Ectodermal cell (in vitro differentiated cells): ENCODE results near the gene PKDCC.
A peak's percentile ranks its signal among the peaks of the same experiment; 100 is the strongest.

Experiments used
- H3K27ac ChIP-seq: 2 replicates; pipeline ENCODE4 v1.7.0; 2013; ENCODE audit warnings: mild to moderate bottlenecking, low read depth, low read length; ENCODE audit not compliant: insufficient read depth, poor library complexity, severe bottlenecking
- H3K27me3 ChIP-seq: 2 replicates; pipeline ENCODE4 v1.7.0; 2013; ENCODE audit warnings: mild to moderate bottlenecking, low read length; ENCODE audit not compliant: insufficient read depth, control insufficient read depth, poor library complexity, severe bottlenecking
- H3K36me3 ChIP-seq: one replicate; pipeline ENCODE4 v1.7.0; 2013; ENCODE audit warnings: low read length; ENCODE audit not compliant: control insufficient read depth, insufficient read depth
- H3K4me1 ChIP-seq: one replicate; pipeline ENCODE4 v1.7.0; 2013; ENCODE audit warnings: low read length; ENCODE audit not compliant: control insufficient read depth, insufficient read depth
- H3K4me3 ChIP-seq: 2 replicates; pipeline ENCODE4 v1.7.0; 2013; ENCODE audit warnings: low read depth, low read length, control low read depth; ENCODE audit not compliant: insufficient read depth
- H3K9me3 ChIP-seq: 2 replicates; pipeline ENCODE4 v1.7.0; 2013; ENCODE audit warnings: mild to moderate bottlenecking, low read length, moderate library complexity; ENCODE audit not compliant: control insufficient read depth
- WGBS, 2 experiments: methylation state at CpG; one replicate each; pipeline ENCODE4 v1.1.7; 2013; ENCODE audit warnings: missing lambda C conversion rate in 2 of 2; 5-methylcytosine and 5-hydroxymethylcytosine counted together

The PKDCC gene

GRCh38 chr2:42049221-42050009 is 1.6 kb downstream of the PKDCC start:
- no peaks in the 10 kb centered on the region for H3K9me3 ChIP-seq
- H3K4me3 ChIP-seq, result peak overlapping the region; percentile 48
- peaks cover 3% of the 10 kb centered on the region for H3K36me3 ChIP-seq
- H3K4me1 ChIP-seq, result peaks cover 64% of the 10 kb centered on the region
- no peaks in the 10 kb centered on the region for H3K27me3 ChIP-seq
- H3K27ac ChIP-seq, result no peak overlapping the region
- WGBS, 2 experiments, result 43 to 45% methylated on average over 11 of the region's 11 CpGs

GRCh38 chr2:42050010-42050702 is 2.3 kb downstream of the PKDCC start:
- no peaks in the 10 kb centered on the region for H3K9me3 ChIP-seq
- H3K4me3 ChIP-seq, result peak overlapping the region; percentile 48
- H3K27me3 ChIP-seq, result no peaks in the 10 kb centered on the region
- peaks cover 3% of the 10 kb centered on the region for H3K36me3 ChIP-seq
- H3K4me1 ChIP-seq, result peaks cover 60% of the 10 kb centered on the region
- 35 to 40% methylated on average over 14 of the region's 14 CpGs for WGBS, 2 experiments
- peak overlapping the region; percentile 20 for H3K27ac ChIP-seq

- whole genome bisulfite sequencing, 2 experiments, result 33 to 41% methylated on average over 7 to 8 of the region's 8 CpGs
- H3K27ac ChIP-seq, result peak overlapping the region; percentile 38
- peaks cover 52% of the 10 kb centered on the region for H3K4me1 ChIP-seq
Observed at GRCh38 chr2:42050703-42051542, 3.1 kb downstream of the PKDCC start.

GRCh38 chr2:42051543-42052235 is 3.9 kb downstream of the PKDCC start:
- peaks cover 9% of the 10 kb centered on the region for H3K36me3 ChIP-seq
- peaks cover 48% of the 10 kb centered on the region for H3K4me1 ChIP-seq
- peak overlapping the region; percentile 48 for H3K4me3 ChIP-seq
- 70 to 77% methylated on average over 10 to 11 of the region's 11 CpGs for WGBS, 2 experiments
- H3K27ac ChIP-seq, result peak overlapping the region; percentile 38
- H3K27me3 ChIP-seq, result no peaks in the 10 kb centered on the region
- no peaks in the 10 kb centered on the region for H3K9me3 ChIP-seq

More at GRCh38 chr2:42050703-42051542, 3.1 kb downstream of the PKDCC start:
- Histone ChIP-seq H3K4me3 (peak overlapping the region; percentile 48), H3K36me3 (peaks cover 9% of the 10 kb centered on the region), H3K27me3 (no peaks in the 10 kb centered on the region), H3K9me3 (no peaks in the 10 kb centered on the region)

GRCh38 chr2:42052702-42053481 is 5.1 kb downstream of the PKDCC start:
- Histone ChIP-seq H3K9me3 (no peaks in the 10 kb centered on the region), H3K27me3 (no peaks in the 10 kb centered on the region), H3K4me3 (no peak overlapping the region), H3K27ac (peak overlapping the region; percentile 52), H3K4me1 (peaks cover 55% of the 10 kb centered on the region), H3K36me3 (peaks cover 21% of the 10 kb centered on the region)
- 63 to 72% methylated on average over 14 of the region's 14 CpGs for WGBS, 2 experiments

GRCh38 chr2:42053482-42053790 is 5.6 kb downstream of the PKDCC start:
- Histone ChIP-seq H3K27ac (peak overlapping the region; percentile 52), H3K9me3 (no peaks in the 10 kb centered on the region), H3K4me3 (no peak overlapping the region), H3K36me3 (peaks cover 24% of the 10 kb centered on the region), H3K4me1 (peaks cover 60% of the 10 kb centered on the region), H3K27me3 (no peaks in the 10 kb centered on the region)
- 65 to 66% methylated on average over 6 of the region's 6 CpGs for WGBS, 2 experiments

- 88 to 90% methylated on average over 24 of the region's 24 CpGs for WGBS, 2 experiments
- Histone ChIP-seq H3K9me3 (no peaks in the 10 kb centered on the region), H3K4me3 (no peak overlapping the region), H3K27me3 (no peaks in the 10 kb centered on the region), H3K36me3 (peaks cover 30% of the 10 kb centered on the region), H3K4me1 (peaks cover 60% of the 10 kb centered on the region), H3K27ac (no peak overlapping the region)
Observed at GRCh38 chr2:42053791-42054701, 6.2 kb downstream of the PKDCC start.

- peaks cover 30% of the 10 kb centered on the region for H3K36me3 ChIP-seq
- peaks cover 60% of the 10 kb centered on the region for H3K4me1 ChIP-seq
- no peak overlapping the region for H3K4me3 ChIP-seq
- no peaks in the 10 kb centered on the region for H3K9me3 ChIP-seq
- H3K27me3 ChIP-seq, result peaks cover 5% of the 10 kb centered on the region
- WGBS, 2 experiments, result 91 to 93% methylated on average over 19 of the region's 19 CpGs
- no peak overlapping the region for H3K27ac ChIP-seq
Observed at GRCh38 chr2:42054714-42055430, 7.1 kb downstream of the PKDCC start.
